Cardiac fibroblast (primary cell): Measurements from ENCODE around the gene UST.

ENCODE experiments used
- DNase-seq, 2 donors: peaks; one replicate each; pipeline versions ENCODE4 v3.0.0 to v3.0.0-alpha.2; 2010; ENCODE audit warnings: low read depth in 2 of 2
- H3K4me3 ChIP-seq, 2 donors: replicated peaks in 1 of 2; 1 replicate in 1 of 2; 2 replicates in 1 of 2; pipeline ENCODE4 v1.5.1; 2011; ENCODE audit warnings: low read depth in 2 of 2, low read length in 2 of 2, mild to moderate bottlenecking in 2 of 2, moderate library complexity in 1 of 2
- CTCF ChIP-seq: IDR thresholded peaks from one replicate; pipeline ENCODE4 v1.5.1; 2011; ENCODE audit warnings: low read depth, mild to moderate bottlenecking, low read length, inconsistent platforms

Gene UST

GRCh38 chr6:149046164-149046821 is 299.5 kb downstream of the UST start:
- H3K4me3 ChIP-seq, result no peak overlapping the region
- DNase-seq, result no peak
- no peak for TF ChIP-seq CTCF

DNA sequence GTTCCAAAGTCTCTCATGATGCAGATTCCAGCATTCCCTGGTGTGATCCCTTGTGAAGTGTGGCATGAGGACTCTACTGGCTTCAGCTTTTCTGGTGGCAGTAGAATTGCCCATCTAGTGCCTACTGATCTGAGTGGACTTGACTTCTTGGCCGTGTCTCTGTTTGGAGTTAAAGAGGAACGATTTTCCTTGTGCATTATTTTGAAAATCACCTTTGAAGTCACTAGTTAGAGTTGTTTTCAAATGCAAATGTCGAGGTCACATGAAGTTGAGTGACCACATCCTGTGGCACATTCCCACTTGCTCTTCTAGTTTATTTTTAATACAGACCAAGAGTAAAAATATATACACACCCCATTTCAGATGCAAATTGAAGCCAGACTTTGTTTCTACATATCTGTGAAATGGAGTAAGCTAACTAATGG is 300.0 kb downstream of the UST start:
- DNase-seq, result no peak
- H3K4me3 ChIP-seq, result no peak overlapping the region
- no peak for TF ChIP-seq CTCF

GRCh38 chr6:149049230-149049629 is 302.4 kb downstream of the UST start:
- TF ChIP-seq CTCF, result no peak
- DNase-seq, result peak in 1 of 2 donors; percentile 59
- no peak overlapping the region for H3K4me3 ChIP-seq

DNA sequence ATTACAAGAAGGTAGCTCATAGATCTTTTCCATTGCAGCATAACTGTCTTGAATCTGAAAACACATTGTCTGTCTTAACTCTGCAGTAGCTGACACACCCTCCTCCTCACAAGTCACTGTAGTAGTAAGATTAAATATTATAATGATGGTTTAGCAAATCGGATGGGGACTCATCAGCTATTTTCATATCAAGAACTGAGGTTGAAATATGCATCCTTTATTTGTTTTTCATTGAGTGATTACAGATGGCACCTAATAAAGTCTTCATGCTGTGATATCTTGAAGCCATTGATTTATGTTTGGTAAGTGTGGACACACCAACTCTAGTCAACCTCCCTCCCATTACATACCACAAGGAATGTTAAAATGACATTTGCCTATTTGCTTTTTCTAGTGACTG is 303.3 kb downstream of the UST start:
- DNase-seq, result no peak
- H3K4me3 ChIP-seq, result no peak overlapping the region
- TF ChIP-seq CTCF, result no peak

GRCh38 chr6:149052350-149053106 is 305.7 kb downstream of the UST start:
- no peak overlapping the region for H3K4me3 ChIP-seq
- no peak for DNase-seq
- no peak for TF ChIP-seq CTCF

DNA sequence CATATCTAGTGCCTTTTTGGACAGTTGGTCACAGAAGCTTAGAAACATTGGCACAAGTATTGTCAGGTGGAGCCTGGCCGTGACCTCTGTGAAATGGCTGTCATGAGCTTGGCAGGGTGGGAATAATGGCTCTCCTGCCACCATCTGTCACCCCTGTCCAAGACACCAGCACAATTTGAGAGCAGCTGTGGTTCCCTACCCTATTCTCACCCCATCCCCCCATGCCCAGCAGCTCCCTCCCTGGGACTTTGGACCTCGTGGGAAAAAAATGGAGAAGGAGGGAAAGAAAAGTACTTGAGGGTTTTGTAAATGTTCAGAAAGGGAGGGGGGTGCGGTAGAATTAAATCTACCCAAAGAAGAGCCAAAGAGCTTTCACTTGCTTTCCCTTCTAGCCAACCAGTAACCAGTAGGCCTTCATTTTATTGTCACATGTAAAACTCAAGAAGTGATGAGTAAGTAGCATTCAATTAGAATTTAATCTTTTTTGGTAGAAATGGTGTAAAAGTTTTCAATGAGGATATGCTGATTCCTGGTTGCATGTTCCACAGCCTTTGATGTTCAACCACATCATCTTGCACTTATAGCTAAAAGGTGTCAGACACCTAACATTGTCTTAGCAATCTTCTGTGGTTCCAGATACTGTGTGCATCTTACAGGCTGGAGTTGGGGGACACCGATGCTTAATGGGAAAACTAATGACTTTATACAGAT is 307.2 kb downstream of the UST start:
- DNase-seq, result no peak
- TF ChIP-seq CTCF, result no peak
- H3K4me3 ChIP-seq, result no peak overlapping the region
